Embryonic facial prominence (tissue), 1 donor: Measurements from ENCODE around the gene GNLY.

Source experiments
- DNase-seq: peaks from one replicate; pipeline ENCODE4 v3.0.0-alpha.2; 2016; ENCODE audit errors: extremely low spot score

The GNLY gene

DNA sequence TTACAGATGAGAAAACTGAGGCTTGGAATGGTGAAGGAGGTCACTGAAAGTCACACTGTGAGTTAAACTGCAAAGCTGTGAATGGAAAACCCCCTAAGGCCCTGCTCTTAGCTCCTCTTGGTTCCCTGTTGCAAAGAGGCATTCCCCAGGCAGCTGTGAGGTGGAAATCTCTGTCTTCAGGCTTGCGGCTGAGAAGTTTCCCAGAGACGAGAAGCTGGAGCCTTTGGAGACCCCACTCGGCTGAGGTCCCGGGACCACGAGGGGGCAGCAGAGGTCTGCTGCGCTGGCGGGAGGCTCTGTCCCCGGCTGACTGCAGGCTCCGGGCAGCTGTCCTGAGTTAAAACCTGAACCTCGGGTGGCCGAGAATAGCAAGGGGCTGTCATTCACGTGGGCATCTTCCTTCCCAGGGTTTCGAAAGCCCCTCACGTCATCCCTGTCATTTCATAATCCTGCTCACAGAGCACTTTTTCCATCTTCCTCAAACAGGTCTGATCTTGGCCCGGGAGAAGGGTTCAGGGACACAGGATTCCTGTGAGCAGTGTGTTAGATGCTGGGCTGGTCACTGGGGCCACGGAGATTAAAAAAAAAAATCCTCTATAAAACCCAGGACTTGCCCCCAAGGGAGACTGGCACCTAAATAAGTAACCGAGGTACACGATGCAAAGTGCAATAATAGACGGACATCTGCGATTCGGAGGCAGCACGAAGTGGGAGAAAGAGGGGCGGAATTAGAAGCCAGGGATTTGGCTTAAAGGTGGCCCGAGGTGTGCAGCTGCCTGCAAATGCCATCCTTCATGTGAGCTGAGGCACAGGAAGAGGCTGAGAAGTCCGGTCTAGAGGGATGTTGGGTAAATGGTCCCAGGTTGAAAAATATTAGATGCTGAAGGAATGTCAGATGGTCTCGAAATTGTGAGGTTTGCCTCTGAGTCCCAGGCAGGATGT is 35.0 kb downstream of the GNLY start:
- DNase-seq: peak; percentile 62

GRCh38 chr2:85729825-85730510 is 35.8 kb downstream of the GNLY start:
- no peak for DNase-seq

DNA sequence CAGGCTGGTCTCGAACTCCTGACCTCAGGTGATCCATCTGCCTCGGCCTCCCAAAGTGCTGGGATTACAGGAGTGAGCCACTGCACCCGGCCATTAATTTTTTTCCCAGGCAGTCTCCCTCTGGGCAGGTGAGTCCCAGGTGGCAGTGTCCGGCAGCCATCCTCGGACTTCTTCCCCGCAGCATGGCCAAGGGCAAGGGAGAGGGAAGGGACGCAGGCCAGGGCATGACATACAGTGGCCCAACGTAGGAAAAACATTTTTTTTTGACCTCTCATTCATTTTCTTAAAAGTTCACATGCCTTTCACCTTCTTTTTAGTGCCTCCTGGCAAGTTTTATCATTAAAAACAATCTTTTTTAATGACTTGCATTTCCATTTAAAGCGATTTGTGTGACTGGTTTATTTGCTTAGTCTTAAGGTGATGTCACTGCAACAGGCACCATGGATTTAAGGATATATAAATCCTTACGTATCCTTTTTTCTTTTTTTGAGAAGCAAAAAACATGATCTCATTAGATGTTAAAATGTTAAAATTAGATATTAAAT is 36.6 kb downstream of the GNLY start:
- DNase-seq: no peak

- DNase-seq: no peak
Measured at GRCh38 chr2:85731606-85732005, 37.4 kb downstream of the GNLY start.

DNA sequence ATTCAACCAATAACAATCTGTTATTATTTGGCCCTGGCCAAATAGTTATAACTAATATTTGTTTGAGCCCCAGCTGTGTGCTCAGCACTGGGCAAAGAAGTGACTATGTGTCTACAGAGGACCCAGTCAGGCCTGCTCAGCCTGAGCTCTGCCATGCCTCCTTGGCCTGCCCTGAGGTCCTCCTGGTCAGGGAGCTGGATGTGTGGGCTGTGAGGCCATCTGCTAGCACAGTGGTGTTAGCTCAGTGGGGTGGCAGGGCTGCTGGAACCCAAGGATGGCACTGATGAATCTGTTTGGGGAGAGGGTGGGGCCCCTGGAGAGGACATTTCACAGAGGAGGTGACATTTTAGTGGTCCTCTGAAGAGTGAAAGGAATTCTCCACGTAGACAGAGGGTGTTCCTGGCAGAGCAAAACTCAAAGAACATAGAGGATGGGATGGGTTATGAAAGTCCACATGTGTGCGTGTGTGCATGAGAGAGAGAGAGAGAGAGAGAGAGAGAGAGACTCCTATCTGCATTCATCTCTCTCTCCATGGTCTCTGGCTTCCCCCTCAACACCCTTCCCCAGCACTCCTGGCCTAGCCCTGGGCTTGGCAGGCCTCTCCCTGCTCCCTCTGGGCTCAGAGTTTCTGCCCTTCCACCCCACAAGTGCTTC is 38.4 kb downstream of the GNLY start:
- no peak for DNase-seq

- DNase-seq: no peak
Measured at GRCh38 chr2:85733121-85733960, 39.2 kb downstream of the GNLY start.

GRCh38 chr2:85734015-85734414 is 39.9 kb downstream of the GNLY start:
- no peak for DNase-seq

DNA sequence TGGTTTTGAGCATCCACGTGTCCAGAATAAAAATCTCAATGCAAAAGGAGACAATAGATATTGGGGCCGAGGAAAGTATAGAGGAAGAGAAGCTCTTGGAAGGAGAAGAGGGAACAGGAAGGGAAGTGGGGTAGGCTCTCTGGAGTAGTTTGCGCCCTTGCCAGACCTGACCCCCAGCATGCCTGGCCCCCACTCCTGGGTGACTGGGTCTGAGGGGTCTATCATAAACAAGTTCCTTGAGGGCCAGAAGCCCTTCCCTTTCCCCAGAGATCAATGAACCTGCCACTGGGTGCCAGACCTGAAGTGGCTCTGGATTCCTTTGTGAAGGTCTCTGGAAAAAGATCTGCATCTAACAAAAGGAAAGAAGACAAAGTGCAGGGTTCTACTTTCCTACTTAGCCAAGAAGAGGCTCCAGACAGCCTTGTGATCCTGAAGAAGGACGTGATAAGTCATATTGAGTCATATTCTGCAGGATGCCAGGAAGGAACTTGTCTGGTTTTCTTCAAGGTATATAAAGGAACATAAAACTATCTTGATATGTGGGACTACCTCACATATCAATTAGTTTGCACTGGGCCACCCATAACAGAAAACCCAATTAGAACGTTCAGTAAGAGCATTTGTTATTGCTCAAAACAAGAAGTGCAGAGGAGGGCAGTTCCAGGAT is 40.9 kb downstream of the GNLY start:
- DNase-seq: no peak

GRCh38 chr2:85735691-85736090 is 41.5 kb downstream of the GNLY start:
- no peak for DNase-seq

DNA sequence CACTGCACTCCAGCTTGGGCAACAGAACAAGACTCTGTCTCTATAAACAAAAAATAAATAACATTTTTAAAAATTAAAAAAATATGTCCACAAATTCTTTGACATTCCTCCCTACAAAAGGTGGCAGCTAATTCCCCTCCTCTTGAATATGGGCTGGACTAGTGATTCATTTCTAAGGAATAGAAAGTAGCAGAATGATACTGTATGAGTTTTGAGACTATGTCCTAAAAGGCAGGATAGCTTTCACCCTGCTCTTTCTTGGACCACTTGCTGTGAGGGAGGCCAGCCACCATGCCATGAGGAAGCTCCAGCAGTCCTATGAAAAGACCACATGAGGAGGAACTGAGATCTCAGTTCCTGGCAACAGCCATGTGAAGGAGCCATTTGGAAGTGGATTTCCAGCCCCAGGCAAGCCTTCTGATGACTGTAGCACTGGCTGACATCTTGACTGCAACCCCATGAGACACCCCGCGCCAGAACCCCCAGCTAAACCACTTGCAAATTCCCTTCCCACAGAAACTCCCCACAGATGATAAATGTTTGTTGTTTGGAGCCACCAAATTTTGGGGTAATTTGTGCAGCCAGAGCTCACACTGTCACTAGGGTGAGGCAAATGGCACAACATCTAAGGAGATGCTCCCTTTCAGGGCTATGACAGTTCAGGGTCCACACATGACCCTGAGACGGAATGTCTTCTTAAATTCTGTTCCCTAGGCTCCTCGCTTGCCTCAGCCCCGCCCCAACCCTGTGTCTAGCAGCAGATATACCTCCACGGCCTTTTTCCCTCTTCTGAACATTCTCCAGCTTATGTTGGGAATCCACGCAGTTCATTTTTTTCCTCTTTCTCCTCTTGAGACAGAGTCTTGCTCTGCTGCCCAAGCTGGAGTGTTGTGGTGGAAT is 42.5 kb downstream of the GNLY start:
- DNase-seq: no peak

- DNase-seq: no peak
Measured at GRCh38 chr2:85737481-85737880, 43.3 kb downstream of the GNLY start.

- DNase-seq: peak; percentile 78
Measured at GRCh38 chr2:85737961-85738360, 43.8 kb downstream of the GNLY start.

GRCh38 chr2:85740193-85740592 is 46.0 kb downstream of the GNLY start:
- DNase-seq: no peak

- no peak for DNase-seq
Measured at GRCh38 chr2:85741211-85741832, 47.2 kb downstream of the GNLY start.

DNA sequence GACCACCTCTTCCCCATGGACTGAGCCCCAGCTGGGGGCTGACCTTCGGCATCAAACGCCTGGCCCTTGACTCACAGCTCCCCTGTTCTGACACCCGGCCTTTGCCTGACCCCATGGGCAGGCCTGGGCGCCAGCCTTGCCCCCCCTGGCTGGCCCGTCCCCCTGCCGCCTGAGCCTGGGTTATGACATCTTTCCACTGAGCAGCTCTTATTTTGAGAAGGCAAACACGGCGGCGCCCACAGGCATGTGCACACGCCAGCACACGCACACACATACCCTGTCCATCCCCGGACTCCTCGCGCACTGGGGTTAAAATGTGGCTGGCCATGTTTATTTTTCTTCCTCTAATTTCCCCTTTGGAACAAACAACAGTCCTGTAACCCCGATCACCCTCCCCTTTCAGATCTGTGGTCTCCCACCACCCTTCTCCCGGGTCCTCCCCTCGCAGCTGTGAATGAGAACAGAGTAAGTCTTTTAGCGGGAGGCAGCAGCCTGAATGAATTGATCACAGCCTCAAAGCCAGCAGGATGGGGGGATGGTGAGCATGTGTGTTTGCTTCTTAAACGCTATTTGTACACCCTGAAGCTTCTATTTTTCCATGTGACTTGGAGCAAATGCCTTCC is 47.8 kb downstream of the GNLY start:
- DNase-seq: peak; percentile 90

GRCh38 chr2:85743304-85743978 is 49.3 kb downstream of the GNLY start:
- no peak for DNase-seq

DNA sequence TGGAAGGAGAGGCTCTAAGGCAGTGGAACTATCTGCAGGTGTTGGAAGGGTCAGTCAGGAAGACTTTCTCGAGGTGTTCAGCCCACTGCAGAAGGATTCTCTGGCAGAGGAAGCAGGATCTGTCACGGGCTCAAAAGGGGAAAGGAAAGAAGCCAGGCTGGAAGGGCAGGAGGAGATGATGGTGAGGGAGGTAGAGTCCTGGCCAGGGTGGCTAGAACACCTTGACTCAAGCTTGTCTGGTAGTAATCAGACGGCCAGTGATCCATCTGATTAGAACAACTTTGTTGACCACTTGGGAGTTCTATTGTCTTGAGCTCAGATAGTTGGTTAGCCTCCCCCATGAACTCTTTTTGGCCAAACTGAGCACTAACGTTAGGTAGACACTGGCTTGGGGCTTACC is 49.9 kb downstream of the GNLY start:
- DNase-seq: no peak
